Activated T-cell treated with anti-CD3 and anti-CD28 coated beads, Interleukin-2, amount 50 U/mL, for 24 hours (primary cell): ENCODE results near the gene OLFML3.
"Not testable (repeated sequence)": the region's sequence is repeated elsewhere in the genome, so short reads cannot be mapped to it uniquely, and the experiment has no call there.

Experiments used
- DNase-seq: peaks from one replicate; pipeline ENCODE4 v3.0.0-alpha.2; 2020
- H3K27ac Mint-ChIP-seq: 2 replicates; pipeline ENCODE4 v1.8.0; 2020; ENCODE audit warnings: mild to moderate bottlenecking, mixed read lengths
- H3K27me3 Mint-ChIP-seq: 2 replicates; pipeline ENCODE4 v1.8.0; 2020; ENCODE audit warnings: mixed read lengths
- H3K36me3 Mint-ChIP-seq: 2 replicates; pipeline ENCODE4 v1.8.0; 2020; ENCODE audit warnings: low read depth, mixed read lengths
- H3K4me1 Mint-ChIP-seq: 2 replicates; pipeline ENCODE4 v1.8.0; 2020; ENCODE audit warnings: low read depth, mixed read lengths
- H3K4me3 Mint-ChIP-seq: 2 replicates; pipeline ENCODE4 v1.8.0; 2020; ENCODE audit warnings: mild to moderate bottlenecking, moderate library complexity, mixed read lengths
- H3K9me3 Mint-ChIP-seq: 2 replicates; pipeline ENCODE4 v1.8.0; 2020; ENCODE audit warnings: mixed read lengths

The OLFML3 gene

DNA sequence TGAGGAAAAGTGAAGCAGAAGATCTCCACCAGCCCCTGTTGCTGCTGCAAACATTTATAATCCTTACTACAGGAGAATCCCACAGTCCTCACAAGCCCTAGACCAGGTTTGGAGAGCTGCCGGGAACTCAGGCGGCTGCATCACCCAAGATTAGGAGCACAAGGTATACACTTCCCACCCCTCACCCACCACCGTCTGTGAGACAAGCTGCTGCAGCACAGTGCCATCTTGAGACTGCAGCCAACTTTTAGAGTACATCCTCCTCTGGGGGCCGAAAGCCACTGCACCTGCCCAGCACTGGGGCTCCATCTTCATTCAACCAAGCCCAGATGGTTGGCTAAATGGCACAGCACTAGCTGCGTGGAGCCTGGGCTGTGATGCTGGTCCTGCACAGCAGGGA, 13.8 kb downstream of the OLFML3 start:
- H3K4me1 Mint-ChIP-seq = peaks cover 2% of the 10 kb centered on the region
- no peak for DNase-seq
- peaks cover 9% of the 10 kb centered on the region for H3K36me3 Mint-ChIP-seq
- no peak overlapping the region for H3K4me3 Mint-ChIP-seq
- peaks cover 2% of the 10 kb centered on the region for H3K27me3 Mint-ChIP-seq
- no peak overlapping the region for H3K27ac Mint-ChIP-seq
- peaks cover 18% of the 10 kb centered on the region for H3K9me3 Mint-ChIP-seq

DNA sequence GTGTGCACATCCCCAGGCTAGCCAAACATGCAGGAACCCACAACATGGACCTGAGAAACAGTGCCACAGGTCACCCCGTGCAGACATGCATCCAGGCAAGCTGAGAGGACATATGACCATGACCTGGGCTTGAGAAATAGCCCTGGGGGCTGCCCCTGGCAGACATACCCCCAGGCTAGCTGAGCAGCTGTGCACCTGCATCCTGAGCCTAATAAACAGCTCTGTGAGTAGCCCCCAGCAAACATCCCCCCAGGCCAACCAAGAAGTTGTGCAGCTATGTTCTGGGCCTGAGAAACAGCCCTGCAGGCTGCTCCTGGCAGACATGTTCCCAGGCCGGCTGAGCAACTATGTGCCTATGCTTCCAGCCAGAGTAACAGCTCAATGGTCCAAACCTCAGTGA, 14.5 kb downstream of the OLFML3 start:
- Mint-ChIP-seq H3K27me3 (peaks cover 2% of the 10 kb centered on the region), H3K4me1 (peaks cover 4% of the 10 kb centered on the region), H3K4me3 (no peak overlapping the region), H3K27ac (no peak overlapping the region), H3K36me3 (peaks cover 9% of the 10 kb centered on the region), H3K9me3 (peaks cover 18% of the 10 kb centered on the region)
- no peak for DNase-seq

DNA sequence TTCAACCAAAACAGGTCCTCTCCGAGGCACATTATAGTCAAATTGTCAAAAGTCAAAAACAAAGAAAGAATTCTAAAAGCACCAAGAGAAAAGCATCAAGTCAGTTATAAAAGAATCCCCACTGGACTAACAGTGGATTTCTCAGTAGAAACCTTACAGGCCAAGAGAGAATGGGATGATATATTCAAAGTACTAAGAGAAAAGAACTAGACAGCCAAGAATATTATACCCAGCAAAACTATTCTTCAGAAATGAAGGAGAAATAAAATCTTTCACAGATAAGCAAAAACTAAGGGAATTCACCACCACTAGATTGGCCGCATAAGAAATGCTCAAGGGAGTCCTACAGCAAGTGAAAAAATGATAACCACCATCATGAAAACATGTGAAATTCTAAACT, 16.1 kb downstream of the OLFML3 start:
- Mint-ChIP-seq H3K9me3 (peaks cover 18% of the 10 kb centered on the region), H3K27ac (no peak overlapping the region)

DNA sequence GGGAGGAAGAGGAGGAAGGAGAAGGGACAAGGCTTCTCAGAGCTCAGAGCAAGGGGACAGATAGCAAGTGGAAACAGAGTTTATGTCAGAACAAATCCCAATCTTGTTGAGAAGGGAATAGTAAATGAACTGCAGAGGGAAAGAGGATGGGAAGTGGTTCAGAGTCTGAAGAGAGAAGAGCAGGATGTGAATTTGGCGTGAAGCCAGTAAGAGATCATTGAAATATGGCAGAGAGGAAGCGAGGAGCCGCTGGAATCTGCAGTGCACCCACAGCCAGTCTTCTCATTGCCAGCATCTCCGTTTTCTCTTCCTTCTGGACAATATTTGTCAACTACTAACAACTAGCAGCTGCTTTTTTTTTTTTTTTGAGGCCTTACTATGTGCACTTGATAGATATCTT, 19.1 kb downstream of the OLFML3 start:
- Mint-ChIP-seq H3K4me3 (no peak overlapping the region), H3K27me3 (no peaks in the 10 kb centered on the region), H3K36me3 (peaks cover 9% of the 10 kb centered on the region)

More for the DNA sequence above, 16.1 kb downstream of the OLFML3 start:
- no peaks in the 10 kb centered on the region for H3K27me3 Mint-ChIP-seq
- H3K36me3 Mint-ChIP-seq = peaks cover 9% of the 10 kb centered on the region
- peaks cover 2% of the 10 kb centered on the region for H3K4me1 Mint-ChIP-seq
- H3K4me3 Mint-ChIP-seq = no peak overlapping the region
- DNase-seq = no peak

DNA sequence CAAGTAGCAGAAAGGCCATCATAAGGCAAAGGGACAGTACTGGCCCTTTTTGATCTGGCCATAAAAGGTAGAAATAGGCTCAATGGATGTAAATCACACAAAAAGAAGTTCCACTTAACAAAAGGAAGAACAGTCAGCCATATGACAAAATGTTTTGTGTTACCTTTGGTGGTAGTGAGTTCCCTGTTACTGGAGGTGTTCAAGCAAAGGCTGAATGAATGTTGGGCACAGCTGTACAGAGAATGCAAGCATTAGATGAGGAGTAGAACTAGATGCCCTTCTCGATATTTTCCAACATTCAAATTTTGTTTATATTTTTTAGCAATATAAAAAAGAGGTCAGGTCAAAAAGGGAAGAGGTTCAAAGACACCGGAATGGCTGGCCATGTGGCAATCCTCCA, 20.0 kb downstream of the OLFML3 start:
- Mint-ChIP-seq H3K4me3 (no peak overlapping the region), H3K4me1 (peaks cover 2% of the 10 kb centered on the region), H3K36me3 (peaks cover 8% of the 10 kb centered on the region), H3K9me3 (peaks cover 14% of the 10 kb centered on the region), H3K27me3 (peaks cover 1% of the 10 kb centered on the region), H3K27ac (no peak overlapping the region)
- no peak for DNase-seq

More for the DNA sequence above, 19.1 kb downstream of the OLFML3 start:
- Mint-ChIP-seq H3K27ac (no peak overlapping the region), H3K9me3 (peaks cover 18% of the 10 kb centered on the region), H3K4me1 (peaks cover 2% of the 10 kb centered on the region)
- no peak for DNase-seq

DNA sequence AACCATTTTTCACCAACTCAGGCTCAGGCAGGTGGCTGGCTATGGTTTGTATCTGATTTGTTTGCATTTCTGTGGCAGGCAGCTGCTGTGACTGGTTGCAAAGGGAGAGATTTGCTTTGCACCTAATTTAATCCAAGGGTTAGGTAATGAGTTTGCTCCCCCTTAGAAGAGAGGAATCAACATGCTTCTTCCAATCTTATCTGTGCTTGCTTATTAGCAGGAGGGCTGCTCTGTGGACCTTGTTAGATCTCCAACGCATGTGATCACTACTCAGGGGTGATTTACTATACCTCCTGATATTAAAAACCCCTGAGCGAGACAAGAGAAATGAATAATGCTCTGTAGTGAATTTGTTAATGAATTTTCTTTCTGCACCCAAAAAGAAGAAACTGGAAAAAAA, 20.5 kb downstream of the OLFML3 start:
- no peak overlapping the region for H3K27ac Mint-ChIP-seq

DNA sequence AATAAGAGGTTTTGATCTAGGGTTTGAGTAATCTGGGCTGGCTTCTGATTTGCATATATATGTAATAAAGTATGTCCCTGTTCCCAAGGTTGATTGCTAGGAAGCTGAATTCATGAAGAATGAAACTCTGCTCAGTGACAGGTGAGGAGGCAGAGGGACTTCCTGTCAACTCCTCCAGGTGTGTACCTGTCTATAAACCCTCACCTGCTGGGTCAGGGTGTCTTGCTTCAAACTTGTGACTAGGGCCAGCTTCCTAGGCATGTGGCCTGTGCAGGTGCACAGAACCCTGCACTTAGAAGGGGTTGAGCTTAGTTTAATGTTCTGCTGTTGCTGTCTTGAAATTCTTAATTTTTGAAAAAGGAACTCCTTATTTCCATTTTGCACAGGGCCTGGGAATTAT, 21.1 kb downstream of the OLFML3 start:
- DNase-seq = no peak
- H3K4me3 Mint-ChIP-seq = no peak overlapping the region
- no peaks in the 10 kb centered on the region for H3K36me3 Mint-ChIP-seq
- H3K4me1 Mint-ChIP-seq = peaks cover 2% of the 10 kb centered on the region
- H3K27ac Mint-ChIP-seq = no peak overlapping the region
- H3K27me3 Mint-ChIP-seq = peaks cover 2% of the 10 kb centered on the region
- H3K9me3 Mint-ChIP-seq = peaks cover 5% of the 10 kb centered on the region

More for the DNA sequence above, 20.5 kb downstream of the OLFML3 start:
- Mint-ChIP-seq H3K9me3 (peaks cover 9% of the 10 kb centered on the region), H3K4me3 (no peak overlapping the region), H3K36me3 (peaks cover 4% of the 10 kb centered on the region), H3K27me3 (peaks cover 2% of the 10 kb centered on the region), H3K4me1 (peaks cover 2% of the 10 kb centered on the region)
- DNase-seq = no peak

DNA sequence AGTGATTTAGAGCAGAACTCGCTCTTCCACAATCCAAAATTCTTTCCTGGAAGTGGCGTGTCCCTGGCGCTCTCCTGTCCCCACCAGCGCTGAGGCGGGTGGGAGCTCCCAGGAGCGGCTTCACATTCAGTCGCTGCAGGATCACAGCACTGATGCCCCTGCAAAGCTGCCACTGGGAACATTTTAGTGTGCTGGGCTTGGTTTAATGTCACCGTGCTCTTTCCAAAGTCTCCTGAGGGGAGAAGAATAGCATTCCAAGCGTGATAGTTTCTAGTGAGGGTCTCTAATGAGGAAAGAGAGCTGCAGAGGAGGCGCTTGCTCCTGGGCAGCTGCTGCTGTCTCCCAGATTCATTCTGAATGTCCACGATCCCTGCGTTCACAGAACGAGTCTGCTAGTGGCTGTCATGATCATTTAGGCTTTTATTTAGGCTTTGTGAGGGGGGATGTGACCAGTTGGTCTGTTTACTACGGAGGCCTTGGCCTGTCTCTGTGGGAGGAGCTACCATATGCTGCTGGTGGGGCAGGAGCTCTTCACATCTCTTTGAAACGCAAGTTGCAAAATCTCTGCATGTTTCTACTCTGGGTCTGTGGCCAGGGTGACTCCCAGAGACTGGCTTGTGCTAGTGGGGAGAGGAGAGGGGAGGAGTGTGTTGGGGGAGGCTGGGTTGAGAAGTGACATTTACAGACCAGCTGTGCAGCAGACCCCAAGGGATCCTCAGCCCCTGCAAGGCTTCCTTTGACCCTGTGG, 23.4 kb downstream of the OLFML3 start:
- H3K36me3 Mint-ChIP-seq = no peaks in the 10 kb centered on the region
- H3K9me3 Mint-ChIP-seq = no peaks in the 10 kb centered on the region
- peaks cover 2% of the 10 kb centered on the region for H3K27me3 Mint-ChIP-seq
- no peak overlapping the region for H3K4me3 Mint-ChIP-seq
- H3K4me1 Mint-ChIP-seq = peaks cover 2% of the 10 kb centered on the region
- DNase-seq = no peak
- H3K27ac Mint-ChIP-seq = no peak overlapping the region

DNA sequence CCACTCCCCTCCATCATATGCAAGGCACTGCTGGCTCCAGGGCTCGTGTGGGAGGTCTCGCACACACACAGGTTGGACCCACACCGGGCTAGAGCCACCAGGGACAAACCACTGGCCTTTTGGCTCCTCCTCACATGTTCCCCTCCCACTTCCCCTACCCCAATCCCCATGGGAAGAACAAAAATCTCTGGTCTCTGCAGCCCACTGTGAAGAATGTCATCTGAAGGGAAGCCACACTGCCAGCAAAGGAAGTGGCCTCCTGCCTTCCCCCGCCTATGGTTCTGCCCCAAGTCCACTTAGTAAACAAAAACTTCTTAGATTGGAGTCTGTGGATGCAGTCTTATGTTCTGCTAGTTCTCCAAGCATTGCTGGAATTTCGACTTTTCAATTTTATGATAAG, 24.2 kb downstream of the OLFML3 start:
- Mint-ChIP-seq H3K27me3 (peaks cover 2% of the 10 kb centered on the region), H3K4me1 (no peaks in the 10 kb centered on the region), H3K9me3 (no peaks in the 10 kb centered on the region), H3K27ac (no peak overlapping the region), H3K36me3 (no peaks in the 10 kb centered on the region), H3K4me3 (no peak overlapping the region)
- DNase-seq = no peak

DNA sequence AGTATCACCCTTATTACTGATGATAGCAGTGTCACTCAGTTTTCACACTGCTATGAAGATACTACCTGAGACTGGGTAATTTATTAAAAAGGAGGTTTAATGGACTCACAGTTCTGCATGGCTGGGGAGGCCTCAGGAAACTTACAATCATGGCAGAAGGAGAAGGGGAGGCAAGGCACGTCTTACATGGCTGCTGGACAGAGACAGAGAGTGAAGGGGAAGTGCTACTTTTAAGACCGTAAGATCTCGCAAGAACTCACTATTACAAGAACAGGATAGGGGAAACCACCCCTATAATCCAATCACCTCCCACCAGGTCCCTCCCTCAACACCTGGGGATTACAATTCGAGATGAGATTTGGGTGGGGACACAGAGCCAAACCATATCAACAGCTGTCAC, 27.6 kb downstream of the OLFML3 start:
- H3K4me3 Mint-ChIP-seq, DNase-seq, H3K27ac Mint-ChIP-seq, H3K4me1 Mint-ChIP-seq, H3K27me3 Mint-ChIP-seq, H3K9me3 Mint-ChIP-seq, H3K36me3 Mint-ChIP-seq: not testable (repeated sequence)

DNA sequence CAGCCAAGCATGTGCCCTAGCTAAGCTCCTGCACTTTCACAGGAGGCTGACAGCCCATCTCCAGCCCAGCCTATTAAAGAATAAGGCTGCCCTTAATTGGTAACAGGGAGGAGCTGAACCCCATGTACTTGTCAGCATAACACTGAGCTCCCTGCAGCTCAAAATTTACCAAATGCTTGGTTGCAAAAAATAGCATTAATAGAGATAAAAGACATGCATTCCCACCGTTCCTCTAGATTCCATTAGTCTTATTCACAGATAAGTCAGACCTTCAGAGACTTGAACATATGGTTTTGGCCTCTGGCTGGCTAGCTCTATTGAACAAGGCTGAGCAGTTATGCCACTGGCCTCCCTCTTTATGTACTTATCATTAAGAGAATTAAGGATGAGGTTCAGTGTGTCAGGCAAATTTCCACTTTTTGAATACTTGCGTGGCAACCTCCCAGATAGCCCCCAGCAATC, 29.2 kb downstream of the OLFML3 start:
- no peak overlapping the region for H3K4me3 Mint-ChIP-seq
- H3K4me1 Mint-ChIP-seq = peaks cover 2% of the 10 kb centered on the region
- H3K9me3 Mint-ChIP-seq = no peaks in the 10 kb centered on the region
- peaks cover 2% of the 10 kb centered on the region for H3K27me3 Mint-ChIP-seq
- no peaks in the 10 kb centered on the region for H3K36me3 Mint-ChIP-seq
- DNase-seq = no peak
- H3K27ac Mint-ChIP-seq = no peak overlapping the region

DNA sequence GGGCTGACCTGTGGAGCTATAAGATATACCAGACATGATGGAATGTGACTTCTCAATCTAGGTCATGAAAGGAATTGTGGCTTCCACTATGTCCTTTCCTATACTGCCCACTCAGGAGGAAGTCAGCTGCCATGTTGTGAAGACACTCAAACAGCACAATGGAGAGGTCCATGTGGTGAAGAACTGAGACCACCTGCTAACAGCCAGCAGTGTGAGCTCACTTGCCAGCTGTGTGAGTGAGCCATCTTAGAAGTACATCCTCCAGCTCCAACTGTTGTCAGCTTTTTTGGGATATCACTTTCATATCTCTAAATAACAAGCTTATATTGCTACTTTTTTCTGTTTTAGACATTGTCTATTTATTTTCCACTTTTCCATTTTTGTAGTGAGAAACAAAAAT, 29.7 kb downstream of the OLFML3 start:
- no peak for DNase-seq
- H3K36me3 Mint-ChIP-seq = no peaks in the 10 kb centered on the region
- peaks cover 2% of the 10 kb centered on the region for H3K27me3 Mint-ChIP-seq
- H3K4me1 Mint-ChIP-seq = peaks cover 2% of the 10 kb centered on the region
- H3K27ac Mint-ChIP-seq = no peak overlapping the region
- no peak overlapping the region for H3K4me3 Mint-ChIP-seq
- no peaks in the 10 kb centered on the region for H3K9me3 Mint-ChIP-seq

DNA sequence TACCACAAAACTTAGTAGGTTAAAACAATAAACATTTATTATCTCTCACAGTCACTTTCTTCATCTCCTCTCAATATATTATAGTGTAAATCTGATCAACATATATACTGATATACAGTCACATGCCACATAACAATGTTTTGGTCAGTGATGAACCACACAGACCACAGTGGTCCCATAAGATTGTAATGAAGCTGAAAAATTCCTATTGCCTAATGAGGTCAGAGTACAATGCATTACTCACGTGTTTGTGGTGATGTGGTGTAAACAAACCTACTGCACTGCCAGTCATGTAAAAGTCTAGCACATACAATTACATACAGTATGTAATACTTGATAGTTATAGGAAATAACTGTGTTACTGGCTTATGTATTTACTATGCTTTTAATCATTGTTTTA, 30.1 kb downstream of the OLFML3 start:
- H3K4me3 Mint-ChIP-seq = no peak overlapping the region
- H3K27ac Mint-ChIP-seq = no peak overlapping the region
- no peaks in the 10 kb centered on the region for H3K36me3 Mint-ChIP-seq
- DNase-seq = no peak
- no peaks in the 10 kb centered on the region for H3K27me3 Mint-ChIP-seq
- H3K4me1 Mint-ChIP-seq = peaks cover 2% of the 10 kb centered on the region
- H3K9me3 Mint-ChIP-seq = no peaks in the 10 kb centered on the region

DNA sequence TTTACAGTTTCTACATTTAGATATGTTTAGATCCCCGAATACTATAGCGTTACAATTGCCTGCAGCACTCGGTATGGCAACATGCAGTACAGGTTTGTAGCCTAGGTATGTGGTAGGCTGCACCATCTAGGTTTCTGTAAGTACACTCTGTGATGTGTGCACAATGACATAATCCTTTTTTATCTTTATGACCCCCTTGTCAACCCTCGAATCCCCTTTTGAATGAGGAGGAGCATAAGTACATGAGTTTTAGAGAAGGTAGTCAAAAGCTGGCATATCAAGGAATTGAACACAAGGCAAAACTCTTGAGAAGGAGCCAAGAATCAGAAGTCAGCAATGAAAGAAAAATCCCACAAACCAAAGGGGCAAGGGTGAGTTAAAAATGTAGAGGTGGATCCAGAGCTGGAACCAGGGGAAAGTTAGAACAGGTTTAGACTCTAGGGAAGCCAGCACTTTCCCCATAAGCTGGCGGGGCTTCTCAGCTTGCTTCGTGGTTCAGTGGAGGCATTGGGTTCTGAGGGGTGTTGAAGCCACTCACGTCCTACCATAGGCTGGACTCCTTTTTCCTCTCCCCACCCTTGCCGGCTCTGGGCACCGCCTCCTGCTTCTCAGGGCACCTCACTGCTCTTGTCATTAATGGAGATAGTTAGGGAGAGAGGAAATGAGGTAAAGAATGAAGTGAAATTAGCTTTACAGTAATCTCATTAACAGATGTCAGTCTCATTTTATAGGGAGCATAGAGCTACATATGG, 31.3 kb downstream of the OLFML3 start:
- Mint-ChIP-seq H3K27me3 (peaks cover 3% of the 10 kb centered on the region), H3K4me3 (no peak overlapping the region), H3K4me1 (peaks cover 2% of the 10 kb centered on the region), H3K27ac (no peak overlapping the region), H3K9me3 (no peaks in the 10 kb centered on the region), H3K36me3 (no peaks in the 10 kb centered on the region)
- DNase-seq = no peak

DNA sequence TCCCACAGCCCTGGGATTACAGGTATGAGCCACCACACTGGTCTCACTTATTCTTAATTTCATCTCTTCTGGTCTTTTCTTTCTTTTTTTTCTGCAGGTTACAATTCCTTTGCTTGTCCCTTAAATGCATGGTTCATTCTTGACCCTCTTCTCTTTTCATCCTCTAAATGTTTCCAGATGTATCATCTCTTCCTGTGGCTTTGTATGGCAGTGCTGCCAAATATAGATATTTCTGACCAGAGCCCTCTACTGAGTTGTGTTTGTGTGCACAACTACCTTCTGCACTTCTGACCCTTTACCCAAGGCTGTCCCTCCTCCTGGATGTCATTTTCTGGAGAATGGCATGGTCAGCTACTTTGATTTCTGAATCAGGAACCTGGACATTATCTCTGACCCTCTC, 32.5 kb downstream of the OLFML3 start:
- Mint-ChIP-seq H3K4me3 (no peak overlapping the region), H3K27me3 (peaks cover 6% of the 10 kb centered on the region), H3K4me1 (peaks cover 2% of the 10 kb centered on the region), H3K9me3 (no peaks in the 10 kb centered on the region), H3K27ac (no peak overlapping the region), H3K36me3 (no peaks in the 10 kb centered on the region)
- no peak for DNase-seq
